Measurements from ENCODE around the gene RFX8.

- TF ChIP-seq POLR2A (IDR thresholded peaks at IDR 0.05) (no peak), CTCF (IDR thresholded peaks at IDR 0.05) (no peak)
These were observed 33.7 kb upstream of the RFX8 start for GRCh38 chr2:101508636-101509035.
